DOHH2 (cell line): Measurements from ENCODE around the gene DNAL1.

Experiments
- CTCF ChIP-seq: fragments of 200-600 bp; sonication (generic); IDR thresholded peaks from one replicate; pipeline ENCODE4 v1.5.1; 2014; ENCODE audit warnings: antibody characterized with exemption, mild to moderate bottlenecking, low read depth, low read length; ENCODE audit not compliant: poor library complexity, severe bottlenecking
- EZH2phosphoT487 ChIP-seq: fragments of 200-600 bp; sonication (generic); IDR thresholded peaks from 2 replicates; pipeline ENCODE4 v1.6.1; 2017; ENCODE audit warnings: borderline replicate concordance, mild to moderate bottlenecking, antibody characterized with exemption, low read length, moderate library complexity, mixed read lengths

GRCh38 chr14:73610687-73611086 is 34.1 kb upstream of the DNAL1 start:
- no peak for TF ChIP-seq CTCF
- TF ChIP-seq EZH2phosphoT487: no peak
